H1 (cell line): ENCODE results near the gene ZNF496. TPM values are rescaled to one million over a fixed set of nuclear protein-coding genes. Genes with fewer than 3 reads are reported as not detected.

Experiments used
- CTCF ChIA-PET: fragments of 300-600 bp; sonication (Branson Sonifier 250); formaldehyde crosslinking; loops from one replicate; lab custom pipeline; 2021; ENCODE audit not compliant: partially characterized antibody; lab: Charles Lee
- POLR2A ChIA-PET: fragments of 300-600 bp; sonication (Branson Sonifier 250); formaldehyde crosslinking; loops from one replicate; lab custom pipeline; 2021; ENCODE audit warnings: inconsistent platforms; ENCODE audit not compliant: partially characterized antibody; lab: Charles Lee
- DNase-seq, 2 experiments: peaks; one replicate each; pipeline versions ENCODE4 v3.0.0 to v3.0.0-alpha.2; 2010 to 2022; ENCODE audit warnings: low spot score in 2 of 2, low read depth in 1 of 2, mixed read lengths in 1 of 2
- FAIRE-seq: peaks from 2 replicates; lab custom pipeline; 2011; peaks lifted over from hg19 to GRCh38; lab: Jason Lieb, UNC
- H2AFZ ChIP-seq: 2 replicates; pipeline ENCODE4 v1.8.1; 2012; ENCODE audit warnings: low read length, inconsistent platforms
- H2AK5ac ChIP-seq: 2 replicates; pipeline ENCODE4 v1.6.1; 2013; ENCODE audit warnings: low read depth, low read length
- H2BK120ac ChIP-seq: replicated peaks from 2 replicates; pipeline ENCODE3; 2013; ENCODE audit warnings: low read depth, low read length, inconsistent platforms
- H2BK12ac ChIP-seq: 2 replicates; pipeline ENCODE4 v1.6.1; 2013; ENCODE audit warnings: low read depth, low read length
- H2BK15ac ChIP-seq: 2 replicates; pipeline ENCODE4 v1.6.1; 2013; ENCODE audit warnings: low read length
- H2BK20ac ChIP-seq: 2 replicates; pipeline ENCODE4 v1.6.1; 2013; ENCODE audit warnings: low read length
- H2BK5ac ChIP-seq: 2 replicates; pipeline ENCODE4 v1.6.1; 2013; ENCODE audit warnings: low read depth, low read length
- H3K14ac ChIP-seq: 2 replicates; pipeline ENCODE4 v1.6.1; 2013; ENCODE audit warnings: inconsistent platforms; ENCODE audit not compliant: insufficient read length
- H3K18ac ChIP-seq: 2 replicates; pipeline ENCODE4 v1.6.1; 2013; ENCODE audit warnings: low read length; ENCODE audit errors: extremely low read depth
- H3K23ac ChIP-seq: 2 replicates; pipeline ENCODE4 v1.6.1; 2013; ENCODE audit warnings: inconsistent platforms; ENCODE audit not compliant: insufficient read length
- H3K23me2 ChIP-seq: 2 replicates; pipeline ENCODE4 v1.6.1; 2013; ENCODE audit warnings: low read depth, low read length
- H3K27ac ChIP-seq: 2 replicates; pipeline ENCODE4 v1.6.1; 2011; ENCODE audit warnings: low read depth, low read length, inconsistent platforms
- H3K27me3 ChIP-seq, 4 experiments: replicated peaks in 1 of 4; 1 replicate in 1 of 4; 2 replicates in 3 of 4; pipeline versions ENCODE4 v1.6.1 to v1.8.1; 2011 to 2013; ENCODE audit warnings: low read length in 3 of 4, mild to moderate bottlenecking in 3 of 4, inconsistent platforms in 2 of 4, mixed read lengths in 2 of 4, moderate library complexity in 1 of 4; ENCODE audit not compliant: control insufficient read depth in 3 of 4, insufficient read depth in 3 of 4; ENCODE audit errors: extremely low read depth in 1 of 4
- H3K36me3 ChIP-seq, 4 experiments: 2 replicates each; pipeline versions ENCODE4 v1.6.1 to v1.8.1; 2011 to 2013; ENCODE audit warnings: mild to moderate bottlenecking in 4 of 4, low read length in 3 of 4, moderate library complexity in 2 of 4, control low read depth in 1 of 4, inconsistent platforms in 1 of 4; ENCODE audit not compliant: insufficient read depth in 4 of 4, control insufficient read depth in 2 of 4
- H3K4ac ChIP-seq: replicated peaks from 2 replicates; pipeline ENCODE3; 2013; ENCODE audit warnings: low read length, low read depth, mixed read lengths, inconsistent platforms; ENCODE audit not compliant: insufficient read length
- H3K4me1 ChIP-seq, 4 experiments: replicated peaks in 1 of 4; 1 replicate in 1 of 4; 2 replicates in 3 of 4; pipeline versions ENCODE4 v1.6.1 to v1.8.1; 2011 to 2013; ENCODE audit warnings: low read length in 3 of 4, inconsistent platforms in 2 of 4, mixed read lengths in 1 of 4; ENCODE audit not compliant: insufficient read depth in 4 of 4, control insufficient read depth in 3 of 4
- H3K4me2 ChIP-seq, 2 experiments: 2 replicates each; pipeline versions ENCODE4 v1.6.1 to v1.8.1; 2011 to 2013; ENCODE audit warnings: low read depth in 2 of 2, low read length in 2 of 2, control low read depth in 1 of 2, inconsistent platforms in 1 of 2, mild to moderate bottlenecking in 1 of 2; ENCODE audit not compliant: insufficient read depth in 1 of 2
- H3K4me3 ChIP-seq, 4 experiments: fragments of 200-600, 300-600 bp in 1 of 4; sonication (generic), shearing (Covaris generic), sonication (Bioruptor Twin) in 1 of 4; 2 replicates each; pipeline versions ENCODE4 v1.5.1 to v1.8.1; 2011 to 2016; ENCODE audit warnings: low read length in 4 of 4, low read depth in 3 of 4, control low read depth in 2 of 4, inconsistent platforms in 2 of 4, mild to moderate bottlenecking in 2 of 4, mixed read lengths in 1 of 4, moderate library complexity in 1 of 4; ENCODE audit not compliant: insufficient read depth in 2 of 4; ENCODE audit errors: extremely low read depth in 1 of 4
- H3K56ac ChIP-seq: replicated peaks from 2 replicates; pipeline ENCODE3; 2013; ENCODE audit warnings: low read depth, mild to moderate bottlenecking, mixed read lengths, low read length, inconsistent platforms; ENCODE audit not compliant: insufficient read length
- H3K79me1 ChIP-seq: 2 replicates; pipeline ENCODE4 v1.6.1; 2013; ENCODE audit warnings: low read depth, low read length, control low read depth
- H3K79me2 ChIP-seq, 2 experiments: 2 replicates each; pipeline versions ENCODE4 v1.6.1 to v1.8.1; 2012 to 2013; ENCODE audit warnings: low read length in 2 of 2, mild to moderate bottlenecking in 2 of 2, inconsistent platforms in 1 of 2; ENCODE audit not compliant: insufficient read depth in 2 of 2, control insufficient read depth in 1 of 2
- H3K9ac ChIP-seq, 4 experiments: replicated peaks in 1 of 4; 1 replicate in 1 of 4; 2 replicates in 3 of 4; pipeline versions ENCODE4 v1.6.1 to v1.8.1; 2011 to 2013; ENCODE audit warnings: low read depth in 3 of 4, low read length in 3 of 4, control low read depth in 2 of 4, mild to moderate bottlenecking in 2 of 4, moderate library complexity in 2 of 4, inconsistent platforms in 1 of 4; ENCODE audit errors: extremely low read depth in 1 of 4
- H3K9me3 ChIP-seq, 2 experiments: 2 replicates each; pipeline versions ENCODE4 v1.6.1 to v1.8.1; 2012 to 2013; ENCODE audit warnings: mild to moderate bottlenecking in 2 of 2, moderate library complexity in 2 of 2, control low read depth in 1 of 2, inconsistent platforms in 1 of 2, low read depth in 1 of 2, low read length in 1 of 2, mixed read lengths in 1 of 2; ENCODE audit not compliant: insufficient read depth in 2 of 2
- H4K20me1 ChIP-seq, 2 experiments: replicated peaks in 1 of 2; 2 replicates each; pipeline versions ENCODE3 to v1.8.1; 2011 to 2013; ENCODE audit warnings: inconsistent platforms in 2 of 2, low read length in 2 of 2, mild to moderate bottlenecking in 1 of 2; ENCODE audit not compliant: insufficient read depth in 2 of 2, control insufficient read depth in 1 of 2
- H4K5ac ChIP-seq: 2 replicates; pipeline ENCODE4 v1.6.1; 2013; ENCODE audit warnings: low read length, low read depth, mixed read lengths, inconsistent platforms; ENCODE audit not compliant: insufficient read length
- H4K8ac ChIP-seq: 2 replicates; pipeline ENCODE4 v1.8.0; 2013; ENCODE audit warnings: mild to moderate bottlenecking, moderate library complexity, low read length, inconsistent platforms; ENCODE audit not compliant: insufficient read depth; ENCODE audit errors: extremely low read depth
- H4K91ac ChIP-seq: replicated peaks from 2 replicates; pipeline ENCODE3; 2013; ENCODE audit warnings: low read length, mixed read lengths, inconsistent platforms; ENCODE audit not compliant: insufficient read length
- BCL11A ChIP-seq, 2 experiments: IDR thresholded peaks; one replicate each; pipeline ENCODE4 v1.6.1; 2011; ENCODE audit warnings: low read depth in 2 of 2, low read length in 2 of 2, mild to moderate bottlenecking in 2 of 2
- EGR1 ChIP-seq: IDR thresholded peaks from 2 replicates; pipeline ENCODE4 v1.6.1; 2011; ENCODE audit warnings: low read depth, low read length, borderline replicate concordance
- NANOG ChIP-seq: IDR thresholded peaks from 2 replicates; pipeline ENCODE4 v1.6.1; 2011; ENCODE audit warnings: low read length, low read depth, mild to moderate bottlenecking, inconsistent platforms; ENCODE audit not compliant: insufficient read depth, poor library complexity, severe bottlenecking
- RXRA ChIP-seq: IDR thresholded peaks from 2 replicates; pipeline ENCODE4 v1.6.1; 2011; ENCODE audit warnings: low read depth, mild to moderate bottlenecking, low read length, moderate library complexity; ENCODE audit not compliant: insufficient read depth
- SP4 ChIP-seq: IDR thresholded peaks from 2 replicates; pipeline ENCODE4 v1.6.1; 2012; ENCODE audit warnings: low read length, inconsistent platforms
- ZNF274 ChIP-seq: IDR thresholded peaks from 2 replicates; pipeline ENCODE4 v1.7.0; 2012; ENCODE audit warnings: low read length, borderline replicate concordance; ENCODE audit errors: extremely low read depth
- WGBS, 2 experiments: shearing (Covaris generic) in 1 of 2; methylation state at CpG; one replicate each; pipeline versions ENCODE4 v1.1.6 to v1.1.7; 2013 to 2015; ENCODE audit warnings: low lambda C conversion rate in 2 of 2, mixed read lengths in 2 of 2, inconsistent platforms in 1 of 2, low coverage in 1 of 2, missing lambda C conversion rate in 1 of 2; ENCODE audit not compliant: insufficient replicate concordance in 2 of 2, insufficient coverage in 1 of 2, insufficient read length in 1 of 2; ENCODE audit errors: extremely low coverage in 1 of 2, missing lambda C conversion rate in 1 of 2; 5-methylcytosine and 5-hydroxymethylcytosine counted together
- polyA plus RNA-seq, 7 experiments: library from polyadenylated mRNA; depleted of rRNA in 3 of 7; stranded (reverse) in 5 of 7; unstranded in 2 of 7; fragments of >200 nt in 5 of 7; fragments of 200-250 nt in 2 of 7; gene quantifications; 1 replicate in 5 of 7; 2 replicates in 1 of 7; 4 replicates in 1 of 7; pipeline versions ENCODE4 v1.2.1 to v1.2.3, GENCODE V29; 2011 to 2013; ENCODE audit warnings: missing spikeins in 2 of 7, mixed read lengths in 2 of 7
- total RNA-seq: library from RNA; stranded (reverse); fragmentation: NEBNext Ultra II Directional; extraction: Animal tissue kit (Norgen Biotek cat#: 25700); gene quantifications from 2 replicates; pipeline ENCODE4 v1.2.1, GENCODE V29; 2021

ZNF496 gene
- total and polyA plus RNA-seq, 2 of the 8 experiments (the other 6 are each of a cell fraction or from before 2014, with no cell fraction given) = 27.9 to 71.4 TPM

GRCh38 chr1:247338723-247339275, 7.1 kb upstream of the ZNF496 start:
- POLR2A ChIA-PET = interaction anchor here (0.7 to 1.3 kb wide), 2 partner anchors 9 to 16 kb away, joined by 3 read pairs; no protein-coding TSS in a partner anchor
- Histone ChIP-seq H3K79me1 (peaks cover 13% of the 10 kb centered on the region; the same call in 1 of the 2 replicates), H3K4ac (no peak overlapping the region), H2BK20ac (no peak overlapping the region), H3K9me3 (no peaks in the 10 kb centered on the region), H4K20me1 (peaks cover 19 to 38% of the 10 kb centered on the region in 2 experiments), H2BK15ac (no peak overlapping the region), H3K4me3 (no peak overlapping the region), H3K14ac (no peak overlapping the region), H2AK5ac (no peak overlapping the region), H4K5ac (no peak overlapping the region), H4K91ac (no peak overlapping the region), H3K23ac (no peak overlapping the region), H2BK12ac (no peak overlapping the region), H3K23me2 (no peaks in the 10 kb centered on the region)
- no peak for DNase-seq
- FAIRE-seq = no peak
- WGBS, 2 experiments = 92% methylated on average over 3 of the region's 3 CpGs; no CpG with 5 or more reads in 1 of the 2 experiments
- no peak for TF ChIP-seq EGR1
- TF ChIP-seq BCL11A (IDR thresholded peaks at IDR 0.05; ENCODE audit: low read depth in 2 of 2, low read length in 2 of 2) = no peak
- no peak for TF ChIP-seq ZNF274
- no peak for TF ChIP-seq NANOG
- no peak for TF ChIP-seq RXRA
- TF ChIP-seq SP4 = no peak
- TF ChIP-seq, all 59 proteins: peak for 0
- H4K8ac ChIP-seq = no peak overlapping the region
- no peak overlapping the region for H3K56ac ChIP-seq
- no peak overlapping the region for H2BK120ac ChIP-seq
- no peak overlapping the region for H2BK5ac ChIP-seq
- H3K4me1 ChIP-seq = peaks cover 14 to 30% (median 16%) of the 10 kb centered on the region in 4 experiments
- no peak overlapping the region for H3K9ac ChIP-seq
- no peak overlapping the region for H2AFZ ChIP-seq
- no peak overlapping the region for H3K27ac ChIP-seq
- no peaks in the 10 kb centered on the region for H3K27me3 ChIP-seq
- H3K36me3 ChIP-seq = peaks cover 4 to 13% (median 7%) of the 10 kb centered on the region in 4 experiments; a peak in 7 of 8 replicates
- CTCF ChIA-PET = interaction anchor here (1.1 kb wide), 1 partner anchor 51 kb away, joined by 6 read pairs; no protein-coding TSS in a partner anchor
- H3K18ac ChIP-seq = no peak overlapping the region
- no peak overlapping the region for H3K4me2 ChIP-seq
- H3K79me2 ChIP-seq = peaks cover 4 to 60% of the 10 kb centered on the region in 2 experiments
